Keratinocyte (primary cell): Measurements from ENCODE around the gene AUP1.

Source experiments
- EZH2 ChIP-seq: IDR thresholded peaks from one replicate; pipeline ENCODE4 v1.6.1; 2012; ENCODE audit warnings: inconsistent platforms, mild to moderate bottlenecking, low read length, moderate library complexity
- TF ChIP-seq, protein P1 (sequence below), 3 experiments: IDR thresholded peaks in 1 of 3; conservative IDR thresholded peaks in 1 of 3; optimal IDR thresholded peaks in 1 of 3; 2 replicates in 2 of 3; 3 replicates in 1 of 3; pipeline versions ENCODE3 to v1.5.1; 2011; ENCODE audit warnings: low read length in 3 of 3, mild to moderate bottlenecking in 3 of 3, moderate library complexity in 2 of 3, control low read depth in 1 of 3, inconsistent platforms in 1 of 3; ENCODE audit not compliant: insufficient read depth in 2 of 3; ENCODE audit errors: extremely low read depth in 1 of 3

GRCh38 chr2:74559912-74560311, 30.4 kb upstream of the AUP1 start:
- TF ChIP-seq, protein P1, sequence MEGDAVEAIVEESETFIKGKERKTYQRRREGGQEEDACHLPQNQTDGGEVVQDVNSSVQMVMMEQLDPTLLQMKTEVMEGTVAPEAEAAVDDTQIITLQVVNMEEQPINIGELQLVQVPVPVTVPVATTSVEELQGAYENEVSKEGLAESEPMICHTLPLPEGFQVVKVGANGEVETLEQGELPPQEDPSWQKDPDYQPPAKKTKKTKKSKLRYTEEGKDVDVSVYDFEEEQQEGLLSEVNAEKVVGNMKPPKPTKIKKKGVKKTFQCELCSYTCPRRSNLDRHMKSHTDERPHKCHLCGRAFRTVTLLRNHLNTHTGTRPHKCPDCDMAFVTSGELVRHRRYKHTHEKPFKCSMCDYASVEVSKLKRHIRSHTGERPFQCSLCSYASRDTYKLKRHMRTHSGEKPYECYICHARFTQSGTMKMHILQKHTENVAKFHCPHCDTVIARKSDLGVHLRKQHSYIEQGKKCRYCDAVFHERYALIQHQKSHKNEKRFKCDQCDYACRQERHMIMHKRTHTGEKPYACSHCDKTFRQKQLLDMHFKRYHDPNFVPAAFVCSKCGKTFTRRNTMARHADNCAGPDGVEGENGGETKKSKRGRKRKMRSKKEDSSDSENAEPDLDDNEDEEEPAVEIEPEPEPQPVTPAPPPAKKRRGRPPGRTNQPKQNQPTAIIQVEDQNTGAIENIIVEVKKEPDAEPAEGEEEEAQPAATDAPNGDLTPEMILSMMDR (optimal IDR thresholded peaks at IDR 0.05 in 1 of 3, IDR thresholded peaks at IDR 0.05 in 1 of 3, conservative IDR thresholded peaks at IDR 0.05 in 1 of 3; ENCODE audit: extremely low read depth in 1 of 3, insufficient read depth in 2 of 3, low read length in 3 of 3): no peak
- TF ChIP-seq EZH2: no peak
